ENCODE data around the gene DENND5B. TPM values are rescaled to one million over a fixed set of nuclear protein-coding genes. Genes with fewer than 3 reads are reported as not detected.

DENND5B gene
- total and polyA plus RNA-seq, 4 donors: 4.5 to 23.1 (median 9.3) TPM

DNA sequence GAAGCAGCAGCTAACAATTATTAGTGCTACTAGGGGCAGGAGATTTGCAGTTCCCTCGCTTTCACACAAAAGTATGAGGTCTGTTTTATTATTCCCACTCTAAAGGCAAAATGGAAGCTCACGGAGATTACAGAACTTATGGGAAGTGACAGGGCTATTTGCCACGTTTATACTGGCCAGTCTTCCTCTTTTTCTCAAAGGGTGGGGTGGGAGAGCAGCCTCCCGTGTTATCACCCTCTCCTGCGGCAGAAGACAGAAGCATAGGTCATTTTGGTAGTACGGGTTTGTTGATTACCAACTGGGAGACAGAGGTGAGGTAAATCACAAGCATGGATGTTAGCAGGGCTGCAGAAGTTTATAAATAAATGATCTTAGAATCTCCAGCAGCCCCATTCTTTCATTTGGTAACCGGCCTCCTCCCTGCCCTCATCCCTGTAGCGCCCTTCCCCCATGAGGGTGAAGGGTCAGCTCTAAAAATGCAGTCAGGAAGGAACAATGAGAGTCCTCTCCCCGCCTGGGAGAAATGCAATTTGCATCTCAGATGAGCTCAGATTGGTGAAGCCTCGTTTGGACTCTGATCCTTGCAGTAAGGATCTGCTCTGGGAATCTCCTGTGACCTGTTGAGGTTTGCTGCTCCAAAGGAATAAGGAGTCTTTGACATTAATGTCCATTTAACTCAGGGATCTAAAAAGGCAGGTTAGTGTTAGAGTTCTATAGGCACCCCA is 220.2 kb downstream of the DENND5B start:
- H3K4me3 ChIP-seq (ENCODE audit: low read depth in 1 of 3, low read length in 3 of 3): no peak overlapping the region
- TF ChIP-seq RAD21 (IDR thresholded peaks at IDR 0.05): no peak
- TF ChIP-seq NR2F2 (IDR thresholded peaks at IDR 0.05): peak; percentile 16
- H3K9me3 ChIP-seq (ENCODE audit: control insufficient read depth in 4 of 4, low read length in 3 of 4): no peaks in the 10 kb centered on the region
- DNase-seq (ENCODE audit: low spot score): no peak
- no peaks in the 10 kb centered on the region for H3K36me3 ChIP-seq (ENCODE audit: control insufficient read depth in 4 of 4, insufficient read depth in 3 of 4, low read depth in 1 of 4, low read length in 3 of 4)
- H3K27me3 ChIP-seq (ENCODE audit: control insufficient read depth in 4 of 4, insufficient read depth in 4 of 4, low read length in 3 of 4): no peaks in the 10 kb centered on the region
- H3K4me1 ChIP-seq (ENCODE audit: control insufficient read depth in 4 of 4, insufficient read depth in 4 of 4, low read length in 3 of 4): no peaks in the 10 kb centered on the region
- WGBS: 49% methylated on average over 10 of the region's 10 CpGs
- H3K9ac ChIP-seq (ENCODE audit: low read depth in 1 of 2, low read length in 2 of 2): peak overlapping the region in 1 of 2 donors; percentile 38
- no peak overlapping the region for H3K27ac ChIP-seq (ENCODE audit: low read depth in 1 of 2, low read length in 2 of 2)

DNA sequence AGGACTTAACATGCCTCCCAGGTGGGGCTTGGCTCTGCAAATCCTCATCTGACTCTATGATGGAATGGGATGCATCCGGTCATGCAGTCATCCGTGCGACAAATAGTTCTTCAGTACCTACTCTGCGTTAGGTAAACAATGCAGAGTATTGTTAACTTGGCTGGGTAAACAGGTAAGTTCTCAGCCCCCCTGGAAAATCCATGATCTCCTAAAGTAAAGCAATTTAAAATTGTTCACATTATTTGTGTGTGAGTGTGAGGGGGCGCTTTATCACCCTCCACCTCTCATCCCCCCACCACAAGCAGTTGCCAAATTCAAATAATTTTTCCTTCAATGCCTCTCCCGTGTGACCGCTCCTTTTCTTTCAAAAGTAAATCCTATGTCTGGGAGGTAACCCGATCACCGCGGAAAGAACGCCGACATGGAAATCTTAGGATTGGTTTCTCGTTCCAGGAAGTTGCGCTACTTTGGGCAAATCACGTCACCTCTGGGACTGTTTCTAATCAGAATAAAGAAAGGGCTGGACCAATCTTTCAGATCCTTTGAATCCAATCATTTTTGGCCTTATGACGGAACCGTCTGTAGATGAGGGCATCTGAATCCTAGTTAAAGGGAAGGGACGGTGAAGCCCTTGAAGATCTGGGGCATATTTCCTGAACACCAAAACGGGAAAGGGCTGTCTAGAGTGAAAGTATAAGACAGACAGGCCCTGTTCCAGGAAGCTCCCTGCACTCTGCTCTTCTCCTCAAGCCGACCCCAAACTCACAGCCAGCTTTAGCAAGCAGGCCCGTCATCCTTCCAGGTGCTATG is 221.0 kb downstream of the DENND5B start:
- H3K9me3 ChIP-seq (ENCODE audit: control insufficient read depth in 4 of 4, low read length in 3 of 4): no peaks in the 10 kb centered on the region
- no peak overlapping the region for H3K27ac ChIP-seq (ENCODE audit: low read depth in 1 of 2, low read length in 2 of 2)
- no peaks in the 10 kb centered on the region for H3K36me3 ChIP-seq (ENCODE audit: control insufficient read depth in 4 of 4, insufficient read depth in 3 of 4, low read depth in 1 of 4, low read length in 3 of 4)
- no peaks in the 10 kb centered on the region for H3K4me1 ChIP-seq (ENCODE audit: control insufficient read depth in 4 of 4, insufficient read depth in 4 of 4, low read length in 3 of 4)
- H3K4me3 ChIP-seq (ENCODE audit: low read depth in 1 of 3, low read length in 3 of 3): peak overlapping the region in 1 of 3 donors; percentile 7
- H3K27me3 ChIP-seq (ENCODE audit: control insufficient read depth in 4 of 4, insufficient read depth in 4 of 4, low read length in 3 of 4): no peaks in the 10 kb centered on the region
- TF ChIP-seq RAD21 (IDR thresholded peaks at IDR 0.05): no peak
- TF ChIP-seq, protein P1, sequence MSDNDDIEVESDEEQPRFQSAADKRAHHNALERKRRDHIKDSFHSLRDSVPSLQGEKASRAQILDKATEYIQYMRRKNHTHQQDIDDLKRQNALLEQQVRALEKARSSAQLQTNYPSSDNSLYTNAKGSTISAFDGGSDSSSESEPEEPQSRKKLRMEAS (IDR thresholded peaks at IDR 0.05): no peak
- TF ChIP-seq, protein P2, sequence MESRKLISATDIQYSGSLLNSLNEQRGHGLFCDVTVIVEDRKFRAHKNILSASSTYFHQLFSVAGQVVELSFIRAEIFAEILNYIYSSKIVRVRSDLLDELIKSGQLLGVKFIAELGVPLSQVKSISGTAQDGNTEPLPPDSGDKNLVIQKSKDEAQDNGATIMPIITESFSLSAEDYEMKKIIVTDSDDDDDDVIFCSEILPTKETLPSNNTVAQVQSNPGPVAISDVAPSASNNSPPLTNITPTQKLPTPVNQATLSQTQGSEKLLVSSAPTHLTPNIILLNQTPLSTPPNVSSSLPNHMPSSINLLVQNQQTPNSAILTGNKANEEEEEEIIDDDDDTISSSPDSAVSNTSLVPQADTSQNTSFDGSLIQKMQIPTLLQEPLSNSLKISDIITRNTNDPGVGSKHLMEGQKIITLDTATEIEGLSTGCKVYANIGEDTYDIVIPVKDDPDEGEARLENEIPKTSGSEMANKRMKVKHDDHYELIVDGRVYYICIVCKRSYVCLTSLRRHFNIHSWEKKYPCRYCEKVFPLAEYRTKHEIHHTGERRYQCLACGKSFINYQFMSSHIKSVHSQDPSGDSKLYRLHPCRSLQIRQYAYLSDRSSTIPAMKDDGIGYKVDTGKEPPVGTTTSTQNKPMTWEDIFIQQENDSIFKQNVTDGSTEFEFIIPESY (IDR thresholded peaks at IDR 0.05): no peak
- DNase-seq (ENCODE audit: low spot score): no peak
- peak overlapping the region in 1 of 2 donors; percentile 38 for H3K9ac ChIP-seq (ENCODE audit: low read depth in 1 of 2, low read length in 2 of 2)
- 49% methylated on average over 21 of the region's 21 CpGs for WGBS

DNA sequence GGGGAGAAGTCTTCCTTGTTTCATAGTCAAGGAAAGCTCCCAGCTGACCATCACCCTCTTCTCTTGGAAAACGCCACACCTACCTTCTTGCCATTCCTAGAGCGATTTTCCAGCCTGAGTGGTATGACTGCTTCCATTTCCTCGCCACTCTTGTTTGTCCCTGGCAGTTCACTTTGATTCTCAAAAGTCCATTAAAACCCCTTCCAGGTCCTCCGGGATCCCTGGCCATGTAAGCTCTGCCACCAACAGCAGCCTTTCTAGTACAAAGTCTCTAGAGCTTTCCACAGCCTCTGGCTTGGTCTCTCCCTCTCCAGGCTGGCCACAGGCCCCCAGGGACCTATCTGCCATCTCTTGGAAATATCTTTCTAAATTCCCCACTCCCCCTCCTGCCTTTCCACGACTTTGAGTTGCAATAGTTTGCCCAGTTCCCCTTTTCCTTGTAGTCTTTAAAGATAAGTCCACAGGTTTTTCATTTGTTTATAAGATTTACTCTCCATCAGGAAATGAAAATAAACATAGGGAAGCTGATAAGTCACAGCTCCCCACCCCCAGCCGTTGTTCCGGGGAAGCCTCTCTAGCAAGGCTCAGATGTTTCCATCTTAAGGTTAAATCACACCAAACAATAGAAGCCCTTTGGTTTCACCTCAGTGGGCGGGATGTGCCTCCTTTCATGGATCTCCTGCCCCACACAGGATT is 222.1 kb downstream of the DENND5B start:
- DNase-seq (ENCODE audit: low spot score): no peak
- 52% methylated on average over 8 of the region's 8 CpGs for WGBS

More for the DNA sequence above, 222.1 kb downstream of the DENND5B start:
- Histone ChIP-seq H3K9ac (ENCODE audit: low read depth in 1 of 2, low read length in 2 of 2) (no peak overlapping the region), H3K27ac (ENCODE audit: low read depth in 1 of 2, low read length in 2 of 2) (no peak overlapping the region), H3K36me3 (ENCODE audit: control insufficient read depth in 4 of 4, insufficient read depth in 3 of 4, low read depth in 1 of 4, low read length in 3 of 4) (no peaks in the 10 kb centered on the region), H3K27me3 (ENCODE audit: control insufficient read depth in 4 of 4, insufficient read depth in 4 of 4, low read length in 3 of 4) (no peaks in the 10 kb centered on the region), H3K9me3 (ENCODE audit: control insufficient read depth in 4 of 4, low read length in 3 of 4) (no peaks in the 10 kb centered on the region), H3K4me1 (ENCODE audit: control insufficient read depth in 4 of 4, insufficient read depth in 4 of 4, low read length in 3 of 4) (no peaks in the 10 kb centered on the region), H3K4me3 (ENCODE audit: low read depth in 1 of 3, low read length in 3 of 3) (no peak overlapping the region)
- TF ChIP-seq, protein P1 (IDR thresholded peaks at IDR 0.05): no peak
- TF ChIP-seq, protein P3, sequence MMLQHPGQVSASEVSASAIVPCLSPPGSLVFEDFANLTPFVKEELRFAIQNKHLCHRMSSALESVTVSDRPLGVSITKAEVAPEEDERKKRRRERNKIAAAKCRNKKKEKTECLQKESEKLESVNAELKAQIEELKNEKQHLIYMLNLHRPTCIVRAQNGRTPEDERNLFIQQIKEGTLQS (IDR thresholded peaks at IDR 0.05): no peak
- TF ChIP-seq HNF4G (IDR thresholded peaks at IDR 0.05): no peak
- no peak for TF ChIP-seq EGR1 (IDR thresholded peaks at IDR 0.05; ENCODE audit: low read depth in 2 of 2)
- no peak for TF ChIP-seq SP1 (IDR thresholded peaks at IDR 0.05)
- TF ChIP-seq NR2F2 (IDR thresholded peaks at IDR 0.05): no peak
- TF ChIP-seq RAD21 (IDR thresholded peaks at IDR 0.05): no peak
- TF ChIP-seq, protein P4, sequence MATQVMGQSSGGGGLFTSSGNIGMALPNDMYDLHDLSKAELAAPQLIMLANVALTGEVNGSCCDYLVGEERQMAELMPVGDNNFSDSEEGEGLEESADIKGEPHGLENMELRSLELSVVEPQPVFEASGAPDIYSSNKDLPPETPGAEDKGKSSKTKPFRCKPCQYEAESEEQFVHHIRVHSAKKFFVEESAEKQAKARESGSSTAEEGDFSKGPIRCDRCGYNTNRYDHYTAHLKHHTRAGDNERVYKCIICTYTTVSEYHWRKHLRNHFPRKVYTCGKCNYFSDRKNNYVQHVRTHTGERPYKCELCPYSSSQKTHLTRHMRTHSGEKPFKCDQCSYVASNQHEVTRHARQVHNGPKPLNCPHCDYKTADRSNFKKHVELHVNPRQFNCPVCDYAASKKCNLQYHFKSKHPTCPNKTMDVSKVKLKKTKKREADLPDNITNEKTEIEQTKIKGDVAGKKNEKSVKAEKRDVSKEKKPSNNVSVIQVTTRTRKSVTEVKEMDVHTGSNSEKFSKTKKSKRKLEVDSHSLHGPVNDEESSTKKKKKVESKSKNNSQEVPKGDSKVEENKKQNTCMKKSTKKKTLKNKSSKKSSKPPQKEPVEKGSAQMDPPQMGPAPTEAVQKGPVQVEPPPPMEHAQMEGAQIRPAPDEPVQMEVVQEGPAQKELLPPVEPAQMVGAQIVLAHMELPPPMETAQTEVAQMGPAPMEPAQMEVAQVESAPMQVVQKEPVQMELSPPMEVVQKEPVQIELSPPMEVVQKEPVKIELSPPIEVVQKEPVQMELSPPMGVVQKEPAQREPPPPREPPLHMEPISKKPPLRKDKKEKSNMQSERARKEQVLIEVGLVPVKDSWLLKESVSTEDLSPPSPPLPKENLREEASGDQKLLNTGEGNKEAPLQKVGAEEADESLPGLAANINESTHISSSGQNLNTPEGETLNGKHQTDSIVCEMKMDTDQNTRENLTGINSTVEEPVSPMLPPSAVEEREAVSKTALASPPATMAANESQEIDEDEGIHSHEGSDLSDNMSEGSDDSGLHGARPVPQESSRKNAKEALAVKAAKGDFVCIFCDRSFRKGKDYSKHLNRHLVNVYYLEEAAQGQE (IDR thresholded peaks at IDR 0.05): no peak
- TF ChIP-seq HNF4A (conservative IDR thresholded peaks at IDR 0.05): no peak
- no peak for TF ChIP-seq GABPA (IDR thresholded peaks at IDR 0.05 in 1 of 2, conservative IDR thresholded peaks at IDR 0.05 in 1 of 2)
- TF ChIP-seq RXRA (IDR thresholded peaks at IDR 0.05): no peak

Measured in liver (tissue), 9 donors.